ENCODE results near the gene ADAMTS8. TPM values are rescaled to one million over a fixed set of nuclear protein-coding genes. Genes with fewer than 3 reads are reported as not detected.

Gene ADAMTS8
- total and polyA plus RNA-seq, 10 of the 15 experiments (the other 5 are each of a cell fraction or from before 2014, with no cell fraction given) = not detected

DNA sequence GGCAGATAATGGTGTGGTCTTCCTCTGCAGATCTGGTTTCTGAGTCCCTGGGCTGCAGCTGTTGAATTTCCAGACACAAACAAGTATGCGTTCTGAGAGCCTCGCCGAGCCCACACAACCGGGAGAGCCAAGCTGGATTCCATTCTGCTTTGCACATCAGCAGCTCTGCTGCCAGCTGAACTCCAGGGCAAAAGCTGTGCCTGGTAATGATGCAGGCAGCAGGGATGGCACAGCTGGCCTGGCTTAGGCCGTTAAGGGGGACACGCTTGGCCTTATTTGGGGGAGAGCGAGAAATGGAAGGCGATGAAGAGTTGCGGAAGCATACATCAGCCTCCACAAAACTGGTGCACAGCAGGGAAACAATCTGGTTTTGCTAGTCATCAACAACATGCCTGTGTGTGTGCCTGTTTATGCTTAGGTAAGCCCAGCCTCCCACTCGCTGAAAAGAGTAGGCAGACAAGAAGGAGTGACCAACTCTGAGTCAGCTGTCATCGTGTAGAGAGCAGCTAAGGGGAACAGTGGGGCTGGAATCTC lies 25.1 kb downstream of the ADAMTS8 start:
- Histone ChIP-seq H3K79me2 (ENCODE audit: control insufficient read depth, insufficient read depth, low read length) (no peaks in the 10 kb centered on the region), H2AFZ (ENCODE audit: control insufficient read depth, low read depth, low read length) (no peak overlapping the region), H3K4me3 (no peak overlapping the region), H4K20me1 (ENCODE audit: control insufficient read depth, insufficient read depth) (no peaks in the 10 kb centered on the region), H3K9me3 (replicated peaks; ENCODE audit: control insufficient read depth, insufficient read depth, low read length) (no peaks in the 10 kb centered on the region), H3K27ac (ENCODE audit: control insufficient read depth, insufficient read depth) (no peak overlapping the region), H3K36me3 (ENCODE audit: control insufficient read depth in 2 of 2, insufficient read depth in 2 of 2, low read length in 1 of 2) (no peaks in the 10 kb centered on the region), H3K4me2 (ENCODE audit: control insufficient read depth, insufficient read depth) (no peak overlapping the region), H3K27me3 (replicated peaks in 1 of 2; ENCODE audit: control insufficient read depth in 2 of 2, insufficient read depth in 2 of 2, low read length in 1 of 2) (no peaks in the 10 kb centered on the region; a peak in 2 of 4 replicates), H3K4me1 (ENCODE audit: control insufficient read depth, insufficient read depth, low read length) (no peaks in the 10 kb centered on the region), H3K9ac (ENCODE audit: control insufficient read depth, insufficient read depth, low read length) (no peak overlapping the region)
- BruUV-seq (replicated peaks) = no TSS peak
- TF ChIP-seq MYC (IDR thresholded peaks at IDR 0.05; ENCODE audit: insufficient read depth, insufficient read length, insufficient replicate concordance, low read length, severe bottlenecking) (no peak), IKZF2 (IDR thresholded peaks at IDR 0.05) (no peak), CHD1 (IDR thresholded peaks at IDR 0.05; ENCODE audit: low read depth, low read length) (no peak)
- FAIRE-seq (no peak), ATAC-seq (no peak), DNase-seq (ENCODE audit: low read depth, low spot score) (no peak)
- 67% methylated on average over 11 of the region's 11 CpGs for WGBS (ENCODE audit: insufficient coverage, insufficient replicate concordance, low lambda C conversion rate, missing lambda C conversion rate)
- in situ Hi-C loops (cut with MboI) = no loop called here
- intact Hi-C loops (cut with micrococcal nuclease; ENCODE audit: unreplicated experiment) = no loop called here
- POLR2A ChIA-PET = no interaction called here
- RAD21 ChIA-PET (ENCODE audit: unreplicated experiment) = interaction anchor here (0.9 kb wide), 1 partner anchor 191 kb away, joined by 3 read pairs; no protein-coding TSS in a partner anchor
- SMC1A ChIA-PET (ENCODE audit: uncharacterized antibody, unreplicated experiment) = no interaction called here
- CTCF ChIA-PET = no interaction called here

DNA sequence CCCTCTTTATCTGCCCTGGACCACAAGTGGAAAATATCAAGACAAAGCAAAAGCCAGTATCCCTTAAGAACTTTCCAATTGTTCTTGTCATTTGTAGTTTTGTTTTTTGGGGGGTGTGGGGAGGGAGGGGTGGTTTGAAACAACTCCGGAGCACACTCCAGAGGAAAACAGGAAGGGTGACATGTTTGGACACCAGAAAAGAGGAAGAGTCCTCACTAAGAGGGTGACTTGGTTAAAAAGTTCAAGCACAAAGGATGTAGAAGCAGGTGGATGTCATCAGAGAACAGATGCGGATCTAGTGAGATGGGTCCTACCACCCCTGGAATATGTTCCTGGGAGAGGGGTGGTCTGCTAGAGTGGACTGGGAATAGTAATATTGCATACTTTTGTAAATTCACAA lies 25.8 kb downstream of the ADAMTS8 start:
- no peak overlapping the region for H2AFZ ChIP-seq (ENCODE audit: control insufficient read depth, low read depth, low read length)
- ChIA-PET POLR2A (no interaction called here), CTCF (no interaction called here), RAD21 (ENCODE audit: unreplicated experiment) (no interaction called here), SMC1A (ENCODE audit: uncharacterized antibody, unreplicated experiment) (no interaction called here)
- H3K9me3 ChIP-seq (replicated peaks; ENCODE audit: control insufficient read depth, insufficient read depth, low read length) = no peaks in the 10 kb centered on the region
- H3K79me2 ChIP-seq (ENCODE audit: control insufficient read depth, insufficient read depth, low read length) = no peaks in the 10 kb centered on the region
- in situ Hi-C loops (cut with MboI) = no loop called here
- H3K27ac ChIP-seq (ENCODE audit: control insufficient read depth, insufficient read depth) = no peak overlapping the region
- no peaks in the 10 kb centered on the region; a peak in 2 of 4 replicates for H3K27me3 ChIP-seq (replicated peaks in 1 of 2; ENCODE audit: control insufficient read depth in 2 of 2, insufficient read depth in 2 of 2, low read length in 1 of 2)
- no peak overlapping the region for H3K4me3 ChIP-seq
- no peak for FAIRE-seq
- H3K4me1 ChIP-seq (ENCODE audit: control insufficient read depth, insufficient read depth, low read length) = no peaks in the 10 kb centered on the region
- DNase-seq (ENCODE audit: low read depth, low spot score) = no peak
- no peaks in the 10 kb centered on the region for H3K36me3 ChIP-seq (ENCODE audit: control insufficient read depth in 2 of 2, insufficient read depth in 2 of 2, low read length in 1 of 2)
- no peak overlapping the region for H3K9ac ChIP-seq (ENCODE audit: control insufficient read depth, insufficient read depth, low read length)
- ATAC-seq = no peak
- TF ChIP-seq SIN3A (IDR thresholded peaks at IDR 0.05; ENCODE audit: low read depth, low read length) (no peak), ZNF207 (IDR thresholded peaks at IDR 0.05; ENCODE audit: borderline replicate concordance) (no peak)
- BruUV-seq (replicated peaks) = no TSS peak
- WGBS (ENCODE audit: insufficient coverage, insufficient replicate concordance, low lambda C conversion rate, missing lambda C conversion rate) = 35% methylated on average over 2 of the region's 2 CpGs
- intact Hi-C loops (cut with micrococcal nuclease; ENCODE audit: unreplicated experiment) = no loop called here
- no peaks in the 10 kb centered on the region for H4K20me1 ChIP-seq (ENCODE audit: control insufficient read depth, insufficient read depth)
- no peak overlapping the region for H3K4me2 ChIP-seq (ENCODE audit: control insufficient read depth, insufficient read depth)
